IMR-90 (cell line): ENCODE results near the gene AAK1. TPM values are rescaled to one million over a fixed set of nuclear protein-coding genes. Genes with fewer than 3 reads are reported as not detected.

ENCODE experiments used
- ATAC-seq: fragments of 200-7000 bp; cut with Tn5 transposase; 2 replicates; pipeline ENCODE4 v1.9.1; 2020; ENCODE audit warnings: low read depth, mild to moderate bottlenecking, moderate library complexity
- BruUV-seq: library from RNA; stranded (reverse); fragments of 400-500 nt; replicated peaks from 2 replicates; lab custom pipeline; 2021; lab: Mats Ljungman, UMichigan
- CTCF ChIA-PET: fragments of 300-600 bp; formaldehyde crosslinking; extraction: SDS; loops from one replicate; lab custom pipeline; 2021; ENCODE audit warnings: antibody characterized with exemption; lab: Yijun Ruan, JAX
- POLR2A ChIA-PET: fragments of 300-600 bp; sonication (Branson Sonifier 250); formaldehyde crosslinking; loops from one replicate; lab custom pipeline; 2022; ENCODE audit warnings: antibody characterized with exemption; ENCODE audit not compliant: unreplicated experiment; lab: Charles Lee
- DNase-seq: peaks from one replicate; pipeline ENCODE4 v3.0.0; 2013
- H2AFZ ChIP-seq: replicated peaks from 2 replicates; pipeline ENCODE3; 2013; ENCODE audit warnings: low read length, mild to moderate bottlenecking; ENCODE audit not compliant: poor library complexity
- H2AK5ac ChIP-seq: 2 replicates; pipeline ENCODE4 v1.6.1; 2013; ENCODE audit warnings: low read depth, low read length, inconsistent platforms
- H2AK9ac ChIP-seq: replicated peaks from 2 replicates; pipeline ENCODE3; 2013; ENCODE audit warnings: mild to moderate bottlenecking, low read depth, low read length, moderate library complexity; ENCODE audit not compliant: poor library complexity
- H2BK120ac ChIP-seq: 2 replicates; pipeline ENCODE4 v1.6.1; 2013; ENCODE audit warnings: low read depth, low read length, inconsistent platforms
- H2BK15ac ChIP-seq: 3 replicates; pipeline ENCODE4 v1.6.1; 2013; ENCODE audit warnings: low read depth, low read length, inconsistent platforms
- H2BK20ac ChIP-seq: 2 replicates; pipeline ENCODE4 v1.6.1; 2013; ENCODE audit warnings: low read depth, mild to moderate bottlenecking, inconsistent platforms, low read length, moderate library complexity
- H2BK5ac ChIP-seq: 2 replicates; pipeline ENCODE4 v1.6.1; 2013; ENCODE audit warnings: mild to moderate bottlenecking, low read depth, low read length, inconsistent platforms; ENCODE audit not compliant: poor library complexity, severe bottlenecking
- H3K14ac ChIP-seq: replicated peaks from 2 replicates; pipeline ENCODE4 v1.6.1; 2013; ENCODE audit warnings: low read depth, low read length, inconsistent platforms
- H3K18ac ChIP-seq: 2 replicates; pipeline ENCODE4 v1.6.1; 2013; ENCODE audit warnings: low read depth, low read length, control low read depth
- H3K23ac ChIP-seq: 2 replicates; pipeline ENCODE4 v1.6.1; 2013; ENCODE audit warnings: low read depth, low read length, inconsistent platforms
- H3K27ac ChIP-seq: 2 replicates; pipeline ENCODE4 v1.5.1; 2013; ENCODE audit warnings: mild to moderate bottlenecking, control low read depth, low read length; ENCODE audit not compliant: insufficient read depth
- H3K27me3 ChIP-seq: 2 replicates; pipeline ENCODE4 v1.6.1; 2013; ENCODE audit warnings: low read length; ENCODE audit not compliant: control insufficient read depth, insufficient read depth
- H3K36me3 ChIP-seq: 2 replicates; pipeline ENCODE4 v1.6.1; 2013; ENCODE audit warnings: low read length, mixed read lengths; ENCODE audit not compliant: control insufficient read depth, insufficient read depth
- H3K4ac ChIP-seq: 2 replicates; pipeline ENCODE4 v1.6.1; 2013; ENCODE audit warnings: low read depth, low read length, inconsistent platforms
- H3K4me1 ChIP-seq: 2 replicates; pipeline ENCODE4 v1.6.1; 2013; ENCODE audit warnings: low read length, mixed read lengths; ENCODE audit not compliant: control insufficient read depth, insufficient read depth
- H3K4me2 ChIP-seq: 2 replicates; pipeline ENCODE4 v1.6.1; 2013; ENCODE audit warnings: low read depth, mild to moderate bottlenecking, control low read depth, low read length, moderate library complexity
- H3K4me3 ChIP-seq: 2 replicates; pipeline ENCODE4 v1.5.1; 2013; ENCODE audit warnings: low read depth, mild to moderate bottlenecking, control low read depth, low read length, moderate library complexity; ENCODE audit not compliant: insufficient read depth
- H3K56ac ChIP-seq: 2 replicates; pipeline ENCODE4 v1.6.1; 2013; ENCODE audit warnings: low read length, inconsistent platforms; ENCODE audit not compliant: insufficient read depth; ENCODE audit errors: extremely low read depth
- H3K79me1 ChIP-seq, 2 experiments: 2 replicates each; pipeline ENCODE4 v1.6.1; 2013; ENCODE audit warnings: low read length in 2 of 2, inconsistent platforms in 1 of 2, low read depth in 1 of 2
- H3K9ac ChIP-seq: 2 replicates; pipeline ENCODE4 v1.6.1; 2013; ENCODE audit warnings: low read depth, low read length, control low read depth
- H3K9me1 ChIP-seq: 2 replicates; pipeline ENCODE4 v1.6.1; 2013; ENCODE audit warnings: low read length, inconsistent platforms; ENCODE audit not compliant: insufficient read depth
- H3K9me3 ChIP-seq: 2 replicates; pipeline ENCODE4 v1.6.1; 2013; ENCODE audit warnings: low read length; ENCODE audit not compliant: control insufficient read depth, insufficient read depth
- H4K20me1 ChIP-seq: 2 replicates; pipeline ENCODE4 v1.6.1; 2013; ENCODE audit warnings: low read length, inconsistent platforms; ENCODE audit not compliant: insufficient read depth
- H4K5ac ChIP-seq: 2 replicates; pipeline ENCODE4 v1.6.1; 2013; ENCODE audit warnings: mild to moderate bottlenecking, low read depth, low read length, control low read depth
- H4K8ac ChIP-seq, 2 experiments: 2 replicates each; pipeline ENCODE4 v1.6.1; 2013; ENCODE audit warnings: low read depth in 2 of 2, low read length in 2 of 2, control low read depth in 1 of 2, inconsistent platforms in 1 of 2
- H4K91ac ChIP-seq: 2 replicates; pipeline ENCODE4 v1.6.1; 2013; ENCODE audit warnings: low read depth, low read length, inconsistent platforms; ENCODE audit not compliant: insufficient read depth
- CHD1 ChIP-seq: IDR thresholded peaks from 2 replicates; pipeline ENCODE4 v1.6.1; 2012; ENCODE audit warnings: low read depth, low read length, improper control_type of control experiment
- MAFK ChIP-seq: IDR thresholded peaks from 2 replicates; pipeline ENCODE4 v1.6.1; 2012; ENCODE audit warnings: low read depth, low read length, improper control_type of control experiment
- RAD21 ChIP-seq: IDR thresholded peaks from 2 replicates; pipeline ENCODE4 v1.6.1; 2012; ENCODE audit warnings: low read length, improper control_type of control experiment
- WGBS, 2 experiments: methylation state at CpG; one replicate each; pipeline versions ENCODE4 v1.1.5 to v1.1.7; 2013; ENCODE audit warnings: missing lambda C conversion rate in 2 of 2; ENCODE audit not compliant: insufficient read length in 1 of 2; ENCODE audit errors: extremely low coverage in 2 of 2; 5-methylcytosine and 5-hydroxymethylcytosine counted together
- dilution Hi-C: fragments of 300-500 bp; cut with HindIII; formaldehyde crosslinking; loops from one replicate; pipeline ENCODE4 v1.14.3; 2018; ENCODE audit warnings: low sequenced_read_pairs; ENCODE audit not compliant: unreplicated experiment
- in situ Hi-C: fragments of 300-500 bp; cut with MboI; formaldehyde crosslinking; loops from 3 replicates; pipeline ENCODE4 v1.14.3; 2019; ENCODE audit warnings: low sequenced_read_pairs, inconsistent platforms, mixed read lengths
- intact Hi-C: fragments of 100-400 bp; cut with micrococcal nuclease; formaldehyde crosslinking; loops from 2 replicates; pipeline ENCODE4 v1.10.0; 2022
- polyA plus RNA-seq, 3 experiments: library from polyadenylated mRNA; depleted of rRNA; stranded (reverse); fragments of >200 nt; gene quantifications; 2 replicates each; pipeline ENCODE4 v1.2.3, GENCODE V29; 2012; ENCODE audit warnings: low replicate concordance in 1 of 3
- total RNA-seq: library from RNA; depleted of rRNA; stranded (reverse); fragments of >200 nt; gene quantifications from 2 replicates; pipeline ENCODE4 v1.2.3, GENCODE V29; 2012

AAK1 gene
- total and polyA plus RNA-seq, 2 of the 4 experiments (the other 2 are of a cell fraction) = 21.9 to 26.5 TPM

DNA sequence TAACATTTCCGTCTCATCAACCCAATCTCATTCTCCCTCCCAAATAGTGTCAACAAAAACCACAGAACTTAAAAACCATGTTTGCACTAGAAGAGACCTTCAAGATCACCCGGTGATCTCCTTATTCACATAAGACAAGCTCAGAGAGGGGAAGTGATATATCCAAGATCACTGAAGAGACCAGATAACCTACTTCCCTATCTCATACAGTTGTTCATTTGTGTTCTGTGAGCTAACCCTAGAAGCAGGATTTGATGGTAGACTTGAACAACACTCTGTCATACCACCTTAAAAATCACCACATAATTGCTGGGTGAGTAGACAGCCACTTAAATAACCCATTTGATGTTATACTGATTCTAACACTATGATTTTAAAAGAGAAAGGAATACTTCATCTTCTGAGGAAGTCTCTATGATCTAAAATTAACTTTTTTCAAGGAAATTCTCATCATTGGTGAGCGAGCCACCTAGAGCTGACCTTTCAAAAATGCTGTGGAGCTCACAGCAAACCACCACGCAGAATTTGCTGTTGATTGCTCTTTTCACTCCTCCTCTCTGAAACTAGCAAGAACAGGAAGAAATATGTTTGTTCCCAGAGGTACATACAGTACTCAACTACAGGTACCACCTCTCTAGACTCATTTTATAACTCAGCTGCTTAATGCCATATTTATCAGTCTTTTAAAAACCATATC lies 15.1 kb downstream of the AAK1 start:
- Histone ChIP-seq H2BK120ac (no peak overlapping the region), H3K36me3 (no peaks in the 10 kb centered on the region; the same call in 1 of the 2 replicates), H3K4me3 (no peak overlapping the region), H4K20me1 (peaks cover 93% of the 10 kb centered on the region), H2BK5ac (no peak overlapping the region), H2AFZ (no peak overlapping the region), H3K18ac (no peak overlapping the region), H3K4ac (no peak overlapping the region), H3K27ac (no peak overlapping the region), H2BK15ac (no peak overlapping the region), H4K91ac (no peak overlapping the region), H4K8ac (no peak overlapping the region), H3K23ac (no peak overlapping the region; the same call in 1 of the 2 replicates), H2AK9ac (no peak overlapping the region), H3K4me1 (peaks cover 5% of the 10 kb centered on the region), H3K9me1 (peaks cover 15% of the 10 kb centered on the region; the same call in 1 of the 2 replicates), H3K79me1 (peaks cover 24 to 70% of the 10 kb centered on the region in 2 experiments), H2AK5ac (no peak overlapping the region), H3K14ac (no peak overlapping the region; the same call in 1 of the 2 replicates), H4K5ac (no peak overlapping the region), H3K9ac (no peak overlapping the region), H3K56ac (no peak overlapping the region), H3K9me3 (no peaks in the 10 kb centered on the region), H2BK20ac (no peak overlapping the region), H3K4me2 (no peak overlapping the region), H3K27me3 (no peaks in the 10 kb centered on the region)
- TF ChIP-seq MAFK = no peak
- TF ChIP-seq RAD21 = no peak
- TF ChIP-seq CHD1 = no peak
- ChIA-PET CTCF (no interaction called here), POLR2A (no interaction called here)
- dilution Hi-C loops (no loop called here), in situ Hi-C loops (no loop called here), intact Hi-C loops (no loop called here)
- BruUV-seq = no TSS peak
- 100% methylated on average over 1 of the region's 4 CpGs for WGBS, 2 experiments
- ATAC-seq (no peak), DNase-seq (no peak)
